ENCODE measurements around the gene SLC18A2.

SLC18A2 gene

GRCh38 chr10:117264782-117265181 is 23.9 kb downstream of the SLC18A2 start:
- no peak overlapping the region for H3K9ac ChIP-seq
- no peak overlapping the region for H3K4me3 ChIP-seq (ENCODE audit: low read depth, low read length)

GRCh38 chr10:117266400-117266799 is 25.5 kb downstream of the SLC18A2 start:
- H3K36me3 ChIP-seq (ENCODE audit: control insufficient read depth, insufficient read depth, low read length), result no peaks in the 10 kb centered on the region
- H2AFZ ChIP-seq, result no peak overlapping the region
- H3K4me3 ChIP-seq (ENCODE audit: low read depth, low read length), result no peak overlapping the region
- TF ChIP-seq CTCF (IDR thresholded peaks at IDR 0.05), result no peak
- H3K9ac ChIP-seq, result no peak overlapping the region
- no peaks in the 10 kb centered on the region for H3K9me3 ChIP-seq (ENCODE audit: control insufficient read depth, low read length)
- H3K4me1 ChIP-seq, result peaks cover 2% of the 10 kb centered on the region
- H3K4me2 ChIP-seq (ENCODE audit: low read length), result no peak overlapping the region
- no peaks in the 10 kb centered on the region for H3K79me2 ChIP-seq
- no peak overlapping the region for H3K27ac ChIP-seq
- H3K27me3 ChIP-seq (ENCODE audit: control insufficient read depth, insufficient read depth, low read length), result no peaks in the 10 kb centered on the region

More at GRCh38 chr10:117264782-117265181, 23.9 kb downstream of the SLC18A2 start:
- no peak for TF ChIP-seq CTCF (IDR thresholded peaks at IDR 0.05)
- no peaks in the 10 kb centered on the region for H3K4me1 ChIP-seq
- H3K79me2 ChIP-seq, result no peaks in the 10 kb centered on the region
- H3K27ac ChIP-seq, result no peak overlapping the region
- no peak overlapping the region for H2AFZ ChIP-seq
- no peak overlapping the region for H3K4me2 ChIP-seq (ENCODE audit: low read length)
- H3K36me3 ChIP-seq (ENCODE audit: control insufficient read depth, insufficient read depth, low read length), result no peaks in the 10 kb centered on the region
- H3K27me3 ChIP-seq (ENCODE audit: control insufficient read depth, insufficient read depth, low read length), result no peaks in the 10 kb centered on the region
- no peaks in the 10 kb centered on the region for H3K9me3 ChIP-seq (ENCODE audit: control insufficient read depth, low read length)

- H3K36me3 ChIP-seq (ENCODE audit: control insufficient read depth, insufficient read depth, low read length), result no peaks in the 10 kb centered on the region
- no peak overlapping the region for H3K27ac ChIP-seq
- peaks cover 2% of the 10 kb centered on the region for H3K4me1 ChIP-seq
- no peak overlapping the region for H2AFZ ChIP-seq
- H3K9ac ChIP-seq, result no peak overlapping the region
- no peak overlapping the region for H3K4me2 ChIP-seq (ENCODE audit: low read length)
- no peaks in the 10 kb centered on the region for H3K27me3 ChIP-seq (ENCODE audit: control insufficient read depth, insufficient read depth, low read length)
- no peaks in the 10 kb centered on the region for H3K79me2 ChIP-seq
- no peaks in the 10 kb centered on the region for H3K9me3 ChIP-seq (ENCODE audit: control insufficient read depth, low read length)
- no peak for TF ChIP-seq CTCF (IDR thresholded peaks at IDR 0.05)
- no peak overlapping the region for H3K4me3 ChIP-seq (ENCODE audit: low read depth, low read length)
Observed at GRCh38 chr10:117266812-117267211, 25.9 kb downstream of the SLC18A2 start.

GRCh38 chr10:117268258-117268657 is 27.3 kb downstream of the SLC18A2 start:
- TF ChIP-seq CTCF (IDR thresholded peaks at IDR 0.05), result no peak
- Histone ChIP-seq H3K4me3 (ENCODE audit: low read depth, low read length) (no peak overlapping the region), H3K27ac (no peak overlapping the region), H3K9ac (no peak overlapping the region), H3K36me3 (ENCODE audit: control insufficient read depth, insufficient read depth, low read length) (no peaks in the 10 kb centered on the region), H3K27me3 (ENCODE audit: control insufficient read depth, insufficient read depth, low read length) (no peaks in the 10 kb centered on the region), H3K9me3 (ENCODE audit: control insufficient read depth, low read length) (no peaks in the 10 kb centered on the region), H3K79me2 (no peaks in the 10 kb centered on the region), H3K4me2 (ENCODE audit: low read length) (no peak overlapping the region), H3K4me1 (peaks cover 2% of the 10 kb centered on the region), H2AFZ (no peak overlapping the region)

GRCh38 chr10:117268907-117269306 is 28.0 kb downstream of the SLC18A2 start:
- H3K27ac ChIP-seq, result no peak overlapping the region
- TF ChIP-seq CTCF (IDR thresholded peaks at IDR 0.05), result no peak
- no peaks in the 10 kb centered on the region for H3K27me3 ChIP-seq (ENCODE audit: control insufficient read depth, insufficient read depth, low read length)
- H3K4me3 ChIP-seq (ENCODE audit: low read depth, low read length), result no peak overlapping the region
- no peak overlapping the region for H3K4me2 ChIP-seq (ENCODE audit: low read length)
- H3K36me3 ChIP-seq (ENCODE audit: control insufficient read depth, insufficient read depth, low read length), result no peaks in the 10 kb centered on the region
- no peaks in the 10 kb centered on the region for H3K9me3 ChIP-seq (ENCODE audit: control insufficient read depth, low read length)
- no peaks in the 10 kb centered on the region for H3K79me2 ChIP-seq
- peaks cover 2% of the 10 kb centered on the region for H3K4me1 ChIP-seq
- H3K9ac ChIP-seq, result no peak overlapping the region
- H2AFZ ChIP-seq, result no peak overlapping the region

Data from parathyroid adenoma (tissue), 2 donors.